H1 (cell line): Measurements from ENCODE around the gene SPTBN4. TPM values are rescaled to one million over a fixed set of nuclear protein-coding genes. Genes with fewer than 3 reads are reported as not detected.
A peak's percentile ranks its signal among the peaks of the same experiment; 100 is the strongest.

ENCODE experiments used
- CTCF ChIA-PET: fragments of 300-600 bp; sonication (Branson Sonifier 250); formaldehyde crosslinking; loops from one replicate; lab custom pipeline; 2021; ENCODE audit not compliant: partially characterized antibody; lab: Charles Lee
- POLR2A ChIA-PET: fragments of 300-600 bp; sonication (Branson Sonifier 250); formaldehyde crosslinking; loops from one replicate; lab custom pipeline; 2021; ENCODE audit warnings: inconsistent platforms; ENCODE audit not compliant: partially characterized antibody; lab: Charles Lee
- DNase-seq, 2 experiments: peaks; one replicate each; pipeline versions ENCODE4 v3.0.0 to v3.0.0-alpha.2; 2010 to 2022; ENCODE audit warnings: low spot score in 2 of 2, low read depth in 1 of 2, mixed read lengths in 1 of 2
- FAIRE-seq: peaks from 2 replicates; lab custom pipeline; 2011; peaks lifted over from hg19 to GRCh38; lab: Jason Lieb, UNC
- H2AFZ ChIP-seq: 2 replicates; pipeline ENCODE4 v1.8.1; 2012; ENCODE audit warnings: low read length, inconsistent platforms
- H2AK5ac ChIP-seq: 2 replicates; pipeline ENCODE4 v1.6.1; 2013; ENCODE audit warnings: low read depth, low read length
- H2BK120ac ChIP-seq: replicated peaks from 2 replicates; pipeline ENCODE3; 2013; ENCODE audit warnings: low read depth, low read length, inconsistent platforms
- H2BK12ac ChIP-seq: 2 replicates; pipeline ENCODE4 v1.6.1; 2013; ENCODE audit warnings: low read depth, low read length
- H2BK15ac ChIP-seq: 2 replicates; pipeline ENCODE4 v1.6.1; 2013; ENCODE audit warnings: low read length
- H2BK20ac ChIP-seq: 2 replicates; pipeline ENCODE4 v1.6.1; 2013; ENCODE audit warnings: low read length
- H2BK5ac ChIP-seq: 2 replicates; pipeline ENCODE4 v1.6.1; 2013; ENCODE audit warnings: low read depth, low read length
- H3K14ac ChIP-seq: 2 replicates; pipeline ENCODE4 v1.6.1; 2013; ENCODE audit warnings: inconsistent platforms; ENCODE audit not compliant: insufficient read length
- H3K18ac ChIP-seq: 2 replicates; pipeline ENCODE4 v1.6.1; 2013; ENCODE audit warnings: low read length; ENCODE audit errors: extremely low read depth
- H3K23ac ChIP-seq: 2 replicates; pipeline ENCODE4 v1.6.1; 2013; ENCODE audit warnings: inconsistent platforms; ENCODE audit not compliant: insufficient read length
- H3K23me2 ChIP-seq: 2 replicates; pipeline ENCODE4 v1.6.1; 2013; ENCODE audit warnings: low read depth, low read length
- H3K27ac ChIP-seq: 2 replicates; pipeline ENCODE4 v1.6.1; 2011; ENCODE audit warnings: low read depth, low read length, inconsistent platforms
- H3K27me3 ChIP-seq, 4 experiments: replicated peaks in 1 of 4; 1 replicate in 1 of 4; 2 replicates in 3 of 4; pipeline versions ENCODE4 v1.6.1 to v1.8.1; 2011 to 2013; ENCODE audit warnings: low read length in 3 of 4, mild to moderate bottlenecking in 3 of 4, inconsistent platforms in 2 of 4, mixed read lengths in 2 of 4, moderate library complexity in 1 of 4; ENCODE audit not compliant: control insufficient read depth in 3 of 4, insufficient read depth in 3 of 4; ENCODE audit errors: extremely low read depth in 1 of 4
- H3K36me3 ChIP-seq, 4 experiments: 2 replicates each; pipeline versions ENCODE4 v1.6.1 to v1.8.1; 2011 to 2013; ENCODE audit warnings: mild to moderate bottlenecking in 4 of 4, low read length in 3 of 4, moderate library complexity in 2 of 4, control low read depth in 1 of 4, inconsistent platforms in 1 of 4; ENCODE audit not compliant: insufficient read depth in 4 of 4, control insufficient read depth in 2 of 4
- H3K4ac ChIP-seq: replicated peaks from 2 replicates; pipeline ENCODE3; 2013; ENCODE audit warnings: low read length, low read depth, mixed read lengths, inconsistent platforms; ENCODE audit not compliant: insufficient read length
- H3K4me1 ChIP-seq, 4 experiments: replicated peaks in 1 of 4; 1 replicate in 1 of 4; 2 replicates in 3 of 4; pipeline versions ENCODE4 v1.6.1 to v1.8.1; 2011 to 2013; ENCODE audit warnings: low read length in 3 of 4, inconsistent platforms in 2 of 4, mixed read lengths in 1 of 4; ENCODE audit not compliant: insufficient read depth in 4 of 4, control insufficient read depth in 3 of 4
- H3K4me2 ChIP-seq, 2 experiments: 2 replicates each; pipeline versions ENCODE4 v1.6.1 to v1.8.1; 2011 to 2013; ENCODE audit warnings: low read depth in 2 of 2, low read length in 2 of 2, control low read depth in 1 of 2, inconsistent platforms in 1 of 2, mild to moderate bottlenecking in 1 of 2; ENCODE audit not compliant: insufficient read depth in 1 of 2
- H3K4me3 ChIP-seq, 4 experiments: fragments of 200-600, 300-600 bp in 1 of 4; sonication (generic), shearing (Covaris generic), sonication (Bioruptor Twin) in 1 of 4; 2 replicates each; pipeline versions ENCODE4 v1.5.1 to v1.8.1; 2011 to 2016; ENCODE audit warnings: low read length in 4 of 4, low read depth in 3 of 4, control low read depth in 2 of 4, inconsistent platforms in 2 of 4, mild to moderate bottlenecking in 2 of 4, mixed read lengths in 1 of 4, moderate library complexity in 1 of 4; ENCODE audit not compliant: insufficient read depth in 2 of 4; ENCODE audit errors: extremely low read depth in 1 of 4
- H3K56ac ChIP-seq: replicated peaks from 2 replicates; pipeline ENCODE3; 2013; ENCODE audit warnings: low read depth, mild to moderate bottlenecking, mixed read lengths, low read length, inconsistent platforms; ENCODE audit not compliant: insufficient read length
- H3K79me1 ChIP-seq: 2 replicates; pipeline ENCODE4 v1.6.1; 2013; ENCODE audit warnings: low read depth, low read length, control low read depth
- H3K79me2 ChIP-seq, 2 experiments: 2 replicates each; pipeline versions ENCODE4 v1.6.1 to v1.8.1; 2012 to 2013; ENCODE audit warnings: low read length in 2 of 2, mild to moderate bottlenecking in 2 of 2, inconsistent platforms in 1 of 2; ENCODE audit not compliant: insufficient read depth in 2 of 2, control insufficient read depth in 1 of 2
- H3K9ac ChIP-seq, 4 experiments: replicated peaks in 1 of 4; 1 replicate in 1 of 4; 2 replicates in 3 of 4; pipeline versions ENCODE4 v1.6.1 to v1.8.1; 2011 to 2013; ENCODE audit warnings: low read depth in 3 of 4, low read length in 3 of 4, control low read depth in 2 of 4, mild to moderate bottlenecking in 2 of 4, moderate library complexity in 2 of 4, inconsistent platforms in 1 of 4; ENCODE audit errors: extremely low read depth in 1 of 4
- H3K9me3 ChIP-seq, 2 experiments: 2 replicates each; pipeline versions ENCODE4 v1.6.1 to v1.8.1; 2012 to 2013; ENCODE audit warnings: mild to moderate bottlenecking in 2 of 2, moderate library complexity in 2 of 2, control low read depth in 1 of 2, inconsistent platforms in 1 of 2, low read depth in 1 of 2, low read length in 1 of 2, mixed read lengths in 1 of 2; ENCODE audit not compliant: insufficient read depth in 2 of 2
- H4K20me1 ChIP-seq, 2 experiments: replicated peaks in 1 of 2; 2 replicates each; pipeline versions ENCODE3 to v1.8.1; 2011 to 2013; ENCODE audit warnings: inconsistent platforms in 2 of 2, low read length in 2 of 2, mild to moderate bottlenecking in 1 of 2; ENCODE audit not compliant: insufficient read depth in 2 of 2, control insufficient read depth in 1 of 2
- H4K5ac ChIP-seq: 2 replicates; pipeline ENCODE4 v1.6.1; 2013; ENCODE audit warnings: low read length, low read depth, mixed read lengths, inconsistent platforms; ENCODE audit not compliant: insufficient read length
- H4K8ac ChIP-seq: 2 replicates; pipeline ENCODE4 v1.8.0; 2013; ENCODE audit warnings: mild to moderate bottlenecking, moderate library complexity, low read length, inconsistent platforms; ENCODE audit not compliant: insufficient read depth; ENCODE audit errors: extremely low read depth
- H4K91ac ChIP-seq: replicated peaks from 2 replicates; pipeline ENCODE3; 2013; ENCODE audit warnings: low read length, mixed read lengths, inconsistent platforms; ENCODE audit not compliant: insufficient read length
- ATF3 ChIP-seq: IDR thresholded peaks from 2 replicates; pipeline ENCODE4 v1.6.1; 2011; ENCODE audit warnings: low read depth, mild to moderate bottlenecking, low read length; ENCODE audit not compliant: insufficient read depth
- CBX8 ChIP-seq: fragments of 300-800, 300-1000 bp; sonication (generic); IDR thresholded peaks from 2 replicates; pipeline ENCODE4 v1.7.1; 2016; ENCODE audit warnings: low read depth, low read length, borderline replicate concordance
- CHD1 ChIP-seq: IDR thresholded peaks from 2 replicates; pipeline ENCODE4 v1.6.1; 2012; ENCODE audit warnings: low read depth, low read length, improper control_type of control experiment
- EGR1 ChIP-seq: IDR thresholded peaks from 2 replicates; pipeline ENCODE4 v1.6.1; 2011; ENCODE audit warnings: low read depth, low read length, borderline replicate concordance
- FOSL1 ChIP-seq: IDR thresholded peaks from 2 replicates; pipeline ENCODE4 v1.6.1; 2011; ENCODE audit warnings: mild to moderate bottlenecking, low read depth, low read length, moderate library complexity; ENCODE audit not compliant: insufficient read depth
- GABPA ChIP-seq: IDR thresholded peaks from 2 replicates; pipeline ENCODE4 v1.6.1; 2011; ENCODE audit warnings: mild to moderate bottlenecking, low read length, moderate library complexity, borderline replicate concordance; ENCODE audit not compliant: insufficient read depth
- JUND ChIP-seq: IDR thresholded peaks from 2 replicates; pipeline ENCODE4 v1.6.1; 2011; ENCODE audit warnings: mild to moderate bottlenecking, improper control_type of control experiment, low read length
- KDM4A ChIP-seq: IDR thresholded peaks from one replicate; pipeline ENCODE4 v1.7.1; 2012; ENCODE audit warnings: low read depth, mild to moderate bottlenecking, moderate library complexity, low read length, inconsistent platforms; ENCODE audit not compliant: severe bottlenecking
- NRF1 ChIP-seq: IDR thresholded peaks from 2 replicates; pipeline ENCODE4 v1.6.1; 2011; ENCODE audit warnings: mild to moderate bottlenecking, low read depth, low read length, improper control_type of control experiment
- POLR2A ChIP-seq, 2 experiments: IDR thresholded peaks; 1 replicate in 1 of 2; 2 replicates in 1 of 2; pipeline ENCODE4 v1.6.1; 2011; ENCODE audit warnings: low read depth in 2 of 2, low read length in 2 of 2, mild to moderate bottlenecking in 2 of 2; ENCODE audit errors: control extremely low read depth in 1 of 2
- POU5F1 ChIP-seq: IDR thresholded peaks from 2 replicates; pipeline ENCODE4 v1.6.1; 2011; ENCODE audit warnings: low read depth, mild to moderate bottlenecking, low read length, moderate library complexity
- WGBS, 2 experiments: shearing (Covaris generic) in 1 of 2; methylation state at CpG; one replicate each; pipeline versions ENCODE4 v1.1.6 to v1.1.7; 2013 to 2015; ENCODE audit warnings: low lambda C conversion rate in 2 of 2, mixed read lengths in 2 of 2, inconsistent platforms in 1 of 2, low coverage in 1 of 2, missing lambda C conversion rate in 1 of 2; ENCODE audit not compliant: insufficient replicate concordance in 2 of 2, insufficient coverage in 1 of 2, insufficient read length in 1 of 2; ENCODE audit errors: extremely low coverage in 1 of 2, missing lambda C conversion rate in 1 of 2; 5-methylcytosine and 5-hydroxymethylcytosine counted together
- polyA plus RNA-seq, 7 experiments: library from polyadenylated mRNA; depleted of rRNA in 3 of 7; stranded (reverse) in 5 of 7; unstranded in 2 of 7; fragments of >200 nt in 5 of 7; fragments of 200-250 nt in 2 of 7; gene quantifications; 1 replicate in 5 of 7; 2 replicates in 1 of 7; 4 replicates in 1 of 7; pipeline versions ENCODE4 v1.2.1 to v1.2.3, GENCODE V29; 2011 to 2013; ENCODE audit warnings: missing spikeins in 2 of 7, mixed read lengths in 2 of 7
- total RNA-seq: library from RNA; stranded (reverse); fragmentation: NEBNext Ultra II Directional; extraction: Animal tissue kit (Norgen Biotek cat#: 25700); gene quantifications from 2 replicates; pipeline ENCODE4 v1.2.1, GENCODE V29; 2021

The SPTBN4 gene
- total and polyA plus RNA-seq, 2 of the 8 experiments (the other 6 are each of a cell fraction or from before 2014, with no cell fraction given), result 1.9 to 3.0 TPM

DNA sequence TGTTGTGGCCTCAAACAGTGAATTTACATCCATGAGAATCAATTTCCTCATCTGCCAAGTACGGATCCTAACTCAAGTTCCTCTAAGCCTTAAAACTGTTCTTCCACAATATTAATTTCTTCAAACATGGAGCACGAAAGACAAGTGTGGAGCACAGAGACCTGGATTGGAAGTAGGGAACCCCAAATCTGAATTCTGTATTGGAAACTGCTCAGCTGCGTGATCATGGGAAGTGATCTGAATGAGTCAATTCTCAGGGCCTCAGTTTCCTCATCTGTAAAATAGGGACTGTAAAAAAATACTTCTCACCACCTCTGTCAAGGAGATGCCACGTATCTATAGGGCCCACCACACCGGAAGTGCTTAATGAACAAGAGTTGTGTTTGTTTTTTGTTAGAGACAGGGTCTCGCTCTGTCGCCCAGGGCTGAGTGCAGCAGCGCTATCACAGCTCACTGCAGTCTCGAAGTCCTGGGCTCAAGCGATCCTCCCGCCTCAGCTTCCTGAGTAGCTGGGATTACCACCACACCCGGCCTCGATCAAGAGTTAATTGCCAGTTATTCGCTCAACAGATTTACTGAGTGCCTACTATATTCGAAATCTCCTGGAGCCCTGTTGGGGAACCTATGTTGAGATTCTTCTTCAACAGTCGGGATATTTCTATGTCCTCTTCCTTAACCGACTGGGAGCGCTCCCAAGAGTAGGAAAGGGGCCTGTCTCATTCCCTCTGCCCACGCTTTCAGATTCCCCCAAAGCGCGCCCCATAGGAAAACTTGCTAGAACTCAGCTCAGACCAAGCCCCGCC lies 24.3 kb upstream of the SPTBN4 start:
- no peak for DNase-seq
- TF ChIP-seq GABPA (no peak), FOSL1 (no peak), POLR2A (IDR thresholded peaks at IDR 0.05; ENCODE audit: control extremely low read depth in 1 of 2, low read depth in 2 of 2, low read length in 2 of 2) (peak; percentile 27 to 42; a peak in 2 of 3 replicates), NRF1 (no peak), EGR1 (peak; percentile 74), CBX8 (no peak), POU5F1 (no peak), CHD1 (no peak), ATF3 (0 out of 2 replicates have a peak, but pooled peaks have one; percentile 35), KDM4A (no peak), JUND (no peak)

More for the DNA sequence above, 24.3 kb upstream of the SPTBN4 start:
- Histone ChIP-seq H3K23me2 (peaks cover 7% of the 10 kb centered on the region; the same call in 1 of the 2 replicates), H3K79me1 (no peaks in the 10 kb centered on the region; the same call in 1 of the 2 replicates), H4K20me1 (peaks cover 0 to 5% of the 10 kb centered on the region in 2 experiments), H2AFZ (no peak overlapping the region), H2BK20ac (no peak overlapping the region), H3K4me3 (peak overlapping the region; percentile 30 to 97 (median 50); a peak in 7 of 8 replicates), H4K91ac (no peak overlapping the region), H2BK12ac (no peak overlapping the region), H3K9me3 (no peaks in the 10 kb centered on the region), H3K9ac (peak overlapping the region in 3 of 4 experiments; percentile 1 to 70 (median 50); a peak in 6 of 7 replicates), H3K4me2 (peak overlapping the region; percentile 57 to 77), H3K14ac (no peak overlapping the region), H2BK15ac (no peak overlapping the region), H2BK5ac (no peak overlapping the region; the same call in 1 of the 2 replicates), H3K4me1 (peaks cover 3 to 9% (median 7%) of the 10 kb centered on the region in 4 experiments; a peak in 6 of 7 replicates), H3K56ac (no peak overlapping the region), H2AK5ac (no peak overlapping the region), H3K36me3 (peaks cover 9 to 17% (median 11%) of the 10 kb centered on the region in 4 experiments; a peak in 6 of 8 replicates), H4K8ac (no peak overlapping the region), H3K4ac (no peak overlapping the region), H3K27ac (no peak overlapping the region), H3K79me2 (peaks cover 0 to 23% of the 10 kb centered on the region in 2 experiments; a peak in 2 of 4 replicates), H4K5ac (no peak overlapping the region), H3K23ac (no peak overlapping the region), H3K18ac (no peak overlapping the region), H3K27me3 (no peaks in the 10 kb centered on the region), H2BK120ac (no peak overlapping the region)
- ChIA-PET POLR2A (interaction anchor here (0.7 to 4.4 kb wide), 25 partner anchors 9 to 1138 kb away, joined by 3 to 40 read pairs (median 4); partner anchors contain the start of genes BLVRB, DYRK1B, PRX and SERTAD1), CTCF (interaction anchor here (0.9 to 2.1 kb wide), 6 partner anchors 10 to 138 kb away, joined by 3 to 13 read pairs (median 6); partner anchors contain the start of genes BLVRB and SERTAD1)
- WGBS, 2 experiments, result 22% methylated on average over 22 of the region's 22 CpGs; no CpG with 5 or more reads in 1 of the 2 experiments
- FAIRE-seq, result no peak
